Liver (tissue), 9 donors: ENCODE results near the gene ICAM3. TPM values are rescaled to one million over a fixed set of nuclear protein-coding genes. Genes with fewer than 3 reads are reported as not detected.

ENCODE experiments used
- DNase-seq: peaks from one replicate; pipeline ENCODE4 v3.0.0-alpha.2; 2017; ENCODE audit warnings: low spot score
- H3K27ac ChIP-seq, 2 donors: one replicate each; pipeline ENCODE4 v1.7.0; 2013; ENCODE audit warnings: inconsistent platforms in 2 of 2, low read length in 2 of 2, control low read depth in 1 of 2, low read depth in 1 of 2, mild to moderate bottlenecking in 1 of 2
- H3K27me3 ChIP-seq, 4 donors: one replicate each; pipeline versions ENCODE4 v1.6.1 to v1.7.0; 2013; ENCODE audit warnings: low read length in 3 of 4, inconsistent platforms in 1 of 4, mild to moderate bottlenecking in 1 of 4, moderate library complexity in 1 of 4; ENCODE audit not compliant: control insufficient read depth in 4 of 4, insufficient read depth in 4 of 4
- H3K36me3 ChIP-seq, 4 donors: one replicate each; pipeline versions ENCODE4 v1.6.1 to v1.7.0; 2013; ENCODE audit warnings: low read length in 3 of 4, mild to moderate bottlenecking in 3 of 4, low read depth in 1 of 4, moderate library complexity in 1 of 4; ENCODE audit not compliant: control insufficient read depth in 4 of 4, insufficient read depth in 3 of 4
- H3K4me1 ChIP-seq, 4 donors: one replicate each; pipeline versions ENCODE4 v1.6.1 to v1.7.0; 2013; ENCODE audit warnings: low read length in 3 of 4, mild to moderate bottlenecking in 3 of 4, moderate library complexity in 1 of 4; ENCODE audit not compliant: control insufficient read depth in 4 of 4, insufficient read depth in 4 of 4
- H3K4me3 ChIP-seq, 3 donors: one replicate each; pipeline versions ENCODE4 v1.6.1 to v1.7.0; 2013; ENCODE audit warnings: low read length in 3 of 3, control low read depth in 1 of 3, low read depth in 1 of 3, mild to moderate bottlenecking in 1 of 3
- H3K9ac ChIP-seq, 2 donors: one replicate each; pipeline ENCODE4 v1.7.0; 2013; ENCODE audit warnings: low read length in 2 of 2, mild to moderate bottlenecking in 2 of 2, moderate library complexity in 2 of 2, control low read depth in 1 of 2, low read depth in 1 of 2
- H3K9me3 ChIP-seq, 4 donors: one replicate each; pipeline versions ENCODE4 v1.6.1 to v1.7.0; 2013; ENCODE audit warnings: low read length in 3 of 4; ENCODE audit not compliant: control insufficient read depth in 4 of 4
- ATF3 ChIP-seq: IDR thresholded peaks from 2 replicates; pipeline ENCODE4 v1.6.1; 2016; ENCODE audit warnings: antibody characterized with exemption
- CTCF ChIP-seq: fragments of 150-350 bp; IDR thresholded peaks from 2 replicates; pipeline ENCODE4 v1.5.1; 2017; ENCODE audit warnings: improper control_type of control experiment, low read depth, low read length; ENCODE audit not compliant: missing input control
- EGR1 ChIP-seq, 2 donors: IDR thresholded peaks; 2 replicates each; pipeline ENCODE4 v1.6.1; 2016 to 2018; ENCODE audit warnings: antibody characterized with exemption in 2 of 2, low read depth in 2 of 2
- FOXA1 ChIP-seq: IDR thresholded peaks from 2 replicates; pipeline ENCODE4 v1.6.1; 2016; ENCODE audit warnings: antibody characterized with exemption
- FOXA2 ChIP-seq: IDR thresholded peaks from 2 replicates; pipeline ENCODE4 v1.6.1; 2016; ENCODE audit warnings: antibody characterized with exemption
- GABPA ChIP-seq, 2 donors: IDR thresholded peaks in 1 of 2; conservative IDR thresholded peaks in 1 of 2; 2 replicates each; pipeline ENCODE4 v1.6.1; 2016; ENCODE audit warnings: antibody characterized with exemption in 2 of 2, mild to moderate bottlenecking in 1 of 2, moderate library complexity in 1 of 2
- HNF4A ChIP-seq, 2 donors: conservative IDR thresholded peaks; 2 replicates each; pipeline ENCODE4 v1.6.1; 2016; ENCODE audit warnings: antibody characterized with exemption in 2 of 2, mild to moderate bottlenecking in 2 of 2
- HNF4G ChIP-seq: IDR thresholded peaks from 2 replicates; pipeline ENCODE4 v1.6.1; 2016; ENCODE audit warnings: antibody characterized with exemption
- JUND ChIP-seq, 2 donors: IDR thresholded peaks; 2 replicates each; pipeline ENCODE4 v1.6.1; 2016; ENCODE audit warnings: antibody characterized with exemption in 2 of 2
- MAX ChIP-seq: IDR thresholded peaks from 2 replicates; pipeline ENCODE4 v1.6.1; 2016; ENCODE audit warnings: antibody characterized with exemption
- NR2F2 ChIP-seq: IDR thresholded peaks from 2 replicates; pipeline ENCODE4 v1.6.1; 2016; ENCODE audit warnings: antibody characterized with exemption
- RAD21 ChIP-seq, 2 donors: IDR thresholded peaks; 2 replicates each; pipeline ENCODE4 v1.6.1; 2016; ENCODE audit warnings: antibody characterized with exemption in 2 of 2, mild to moderate bottlenecking in 2 of 2
- RXRA ChIP-seq, 2 donors: IDR thresholded peaks; 2 replicates each; pipeline ENCODE4 v1.6.1; 2017 to 2018; ENCODE audit warnings: antibody characterized with exemption in 2 of 2, mild to moderate bottlenecking in 1 of 2
- SP1 ChIP-seq: IDR thresholded peaks from 2 replicates; pipeline ENCODE4 v1.6.1; 2018; ENCODE audit warnings: antibody characterized with exemption, mild to moderate bottlenecking
- YY1 ChIP-seq: IDR thresholded peaks from 2 replicates; pipeline ENCODE4 v1.6.1; 2016; ENCODE audit warnings: antibody characterized with exemption, mild to moderate bottlenecking
- ZBTB33 ChIP-seq: IDR thresholded peaks from 2 replicates; pipeline ENCODE4 v1.6.1; 2016; ENCODE audit warnings: antibody characterized with exemption
- WGBS: extraction: QIAGEN DNeasy Blood & Tissue Kit; methylation state at CpG from one replicate; pipeline ENCODE4 v1.1.7; 2013; 5-methylcytosine and 5-hydroxymethylcytosine counted together
- polyA plus RNA-seq, 2 donors: library from polyadenylated mRNA; stranded (reverse) in 1 of 2; unstranded in 1 of 2; fragments of 200-250 nt in 1 of 2; fragments of >200 nt in 1 of 2; fragmentation: Nextera tagmentation in 1 of 2; extraction: Ambion mirVana in 1 of 2; gene quantifications; one replicate each; pipeline versions ENCODE4 v1.2.1 to v1.2.3, GENCODE V29; 2013 to 2015
- total RNA-seq, 2 donors: library from RNA; depleted of rRNA; stranded (reverse); fragments of >200 nt; gene quantifications; one replicate each; pipeline ENCODE4 v1.2.3, GENCODE V29; 2014
- donor health status: healthy.
- donor health status: healthy.
- donor health status: healthy.
- donor health status: healthy.
- donor health status: healthy.

The ICAM3 gene
- total and polyA plus RNA-seq, 4 donors: 15.9 to 62.8 (median 21.0) TPM

GRCh38 chr19:10365518-10365917, 26.1 kb upstream of the ICAM3 start:
- Histone ChIP-seq H3K27ac (no peak overlapping the region), H3K4me1 (peaks cover 0 to 5% (median 3%) of the 10 kb centered on the region in 4 donors), H3K27me3 (no peaks in the 10 kb centered on the region), H3K4me3 (no peak overlapping the region), H3K9ac (no peak overlapping the region), H3K36me3 (peaks cover 9 to 66% (median 30%) of the 10 kb centered on the region in 4 donors), H3K9me3 (no peaks in the 10 kb centered on the region)
- DNase-seq: no peak
- TF ChIP-seq RAD21 (IDR thresholded peaks at IDR 0.05): no peak
- TF ChIP-seq ZBTB33: no peak
- TF ChIP-seq EGR1 (IDR thresholded peaks at IDR 0.05; ENCODE audit: low read depth in 2 of 2): no peak
- TF ChIP-seq ATF3: no peak
- no peak for TF ChIP-seq RXRA (IDR thresholded peaks at IDR 0.05)
- TF ChIP-seq HNF4G: no peak
- no peak for TF ChIP-seq CTCF
- no peak for TF ChIP-seq HNF4A (conservative IDR thresholded peaks at IDR 0.05)
- TF ChIP-seq JUND (IDR thresholded peaks at IDR 0.05): no peak
- 98% methylated on average over 23 of the region's 23 CpGs for WGBS

GRCh38 chr19:10364644-10365043, 25.2 kb upstream of the ICAM3 start:
- Histone ChIP-seq H3K27me3 (no peaks in the 10 kb centered on the region), H3K4me3 (no peak overlapping the region), H3K36me3 (peaks cover 10 to 70% (median 30%) of the 10 kb centered on the region in 4 donors), H3K27ac (no peak overlapping the region), H3K9me3 (no peaks in the 10 kb centered on the region), H3K4me1 (peaks cover 0 to 5% (median 3%) of the 10 kb centered on the region in 4 donors), H3K9ac (no peak overlapping the region)
- 69% methylated on average over 19 of the region's 19 CpGs for WGBS
- no peak for DNase-seq
- peak in 1 of 2 donors; percentile 29 for TF ChIP-seq GABPA (IDR thresholded peaks at IDR 0.05 in 1 of 2, conservative IDR thresholded peaks at IDR 0.05 in 1 of 2)
- no peak for TF ChIP-seq ZBTB33
- no peak for TF ChIP-seq SP1

- Histone ChIP-seq H3K4me1 (peaks cover 0 to 5% (median 3%) of the 10 kb centered on the region in 4 donors), H3K27me3 (no peaks in the 10 kb centered on the region), H3K27ac (no peak overlapping the region), H3K4me3 (no peak overlapping the region), H3K36me3 (peaks cover 16 to 69% (median 26%) of the 10 kb centered on the region in 4 donors), H3K9me3 (no peaks in the 10 kb centered on the region), H3K9ac (no peak overlapping the region)
- no peak for DNase-seq
- WGBS: 92% methylated on average over 12 of the region's 12 CpGs
- TF ChIP-seq YY1 (no peak), EGR1 (IDR thresholded peaks at IDR 0.05; ENCODE audit: low read depth in 2 of 2) (no peak), CTCF (no peak), ZBTB33 (no peak), FOXA1 (no peak), HNF4G (no peak), MAX (no peak), RAD21 (IDR thresholded peaks at IDR 0.05) (no peak), GABPA (IDR thresholded peaks at IDR 0.05 in 1 of 2, conservative IDR thresholded peaks at IDR 0.05 in 1 of 2) (no peak), FOXA2 (no peak), SP1 (no peak), HNF4A (conservative IDR thresholded peaks at IDR 0.05) (no peak), NR2F2 (no peak)
Observed at GRCh38 chr19:10363789-10364281, 24.4 kb upstream of the ICAM3 start.
